GM12892 (cell line): ENCODE data around the gene PFKFB4. TPM values are rescaled to one million over a fixed set of nuclear protein-coding genes. Genes with fewer than 3 reads are reported as not detected.

Experiments used
- DNase-seq: peaks from one replicate; pipeline ENCODE4 v3.0.0; 2011; ENCODE audit not compliant: insufficient read length
- FAIRE-seq: peaks from 2 replicates; lab custom pipeline; 2011; peaks lifted over from hg19 to GRCh38; lab: Jason Lieb, UNC
- POLR2A ChIP-seq: IDR thresholded peaks from 2 replicates; pipeline ENCODE4 v1.6.1; 2011; ENCODE audit warnings: low read depth, low read length, control low read depth
- POLR2AphosphoS5 ChIP-seq: IDR thresholded peaks from 2 replicates; pipeline ENCODE4 v1.6.1; 2011; ENCODE audit warnings: low read depth, low read length, control low read depth
- TAF1 ChIP-seq: IDR thresholded peaks from 2 replicates; pipeline ENCODE4 v1.6.1; 2011; ENCODE audit warnings: low read depth, mild to moderate bottlenecking, control low read depth, low read length, borderline replicate concordance
- polyA plus RNA-seq: library from polyadenylated mRNA; unstranded; fragments of >200 nt; gene quantifications from one replicate; pipeline ENCODE4 v1.2.1, GENCODE V29; 2012; ENCODE audit warnings: missing spikeins, inconsistent platforms; ENCODE audit not compliant: missing spikeins

The PFKFB4 gene
- 62.9 TPM for polyA plus RNA-seq

DNA sequence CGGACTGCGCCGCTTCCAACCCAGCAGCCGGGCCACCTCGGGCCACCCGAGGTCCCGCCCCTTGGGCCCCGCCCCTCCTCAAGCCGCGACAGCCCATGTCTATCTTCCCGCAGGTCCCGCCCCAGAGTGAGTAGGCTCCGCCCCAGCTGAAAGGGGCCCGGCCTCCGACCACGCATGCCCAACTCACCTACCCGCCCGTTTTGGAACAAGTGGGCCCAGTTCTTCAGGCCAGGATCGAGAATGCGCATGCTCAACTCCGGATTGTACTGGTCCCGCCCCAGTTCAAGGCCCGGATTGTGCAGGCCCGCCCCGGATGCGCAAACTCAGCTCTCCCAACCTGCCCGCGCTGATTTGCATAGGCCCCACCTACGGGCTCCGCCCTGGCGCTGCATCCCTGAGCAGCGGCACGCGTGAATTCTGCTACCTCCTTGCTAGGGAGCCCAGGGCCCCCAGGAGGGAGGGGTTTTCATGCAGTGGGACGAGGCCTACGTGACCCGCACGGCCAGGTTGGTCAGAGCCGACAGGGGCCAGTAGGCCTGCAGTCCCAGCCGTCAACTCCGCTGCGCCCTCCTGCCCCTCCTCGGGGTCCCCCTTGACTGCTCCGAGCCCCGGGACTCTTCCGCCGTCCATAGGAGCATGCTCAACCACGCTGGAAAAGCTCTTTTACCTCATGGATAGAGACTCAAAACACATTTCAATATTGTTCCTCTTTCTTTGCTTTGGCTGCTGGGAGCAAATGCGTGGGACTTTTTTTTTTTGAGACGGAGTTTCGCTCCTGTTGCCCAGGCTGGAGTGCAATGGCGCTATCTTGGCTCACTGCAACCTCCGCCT is at the start of gene PFKFB4:
Gene PFKFB4 (minus strand): TSS at position 8 of the 831 bp plus-strand sequence. CDS start 26 bp downstream, outside the sequence.
- peak; percentile 97 for DNase-seq
- FAIRE-seq, result peak; percentile 98
- TF ChIP-seq POLR2A, result peak; percentile 65; the same call in 1 of the 2 replicates
- TF ChIP-seq TAF1, result no peak

DNA sequence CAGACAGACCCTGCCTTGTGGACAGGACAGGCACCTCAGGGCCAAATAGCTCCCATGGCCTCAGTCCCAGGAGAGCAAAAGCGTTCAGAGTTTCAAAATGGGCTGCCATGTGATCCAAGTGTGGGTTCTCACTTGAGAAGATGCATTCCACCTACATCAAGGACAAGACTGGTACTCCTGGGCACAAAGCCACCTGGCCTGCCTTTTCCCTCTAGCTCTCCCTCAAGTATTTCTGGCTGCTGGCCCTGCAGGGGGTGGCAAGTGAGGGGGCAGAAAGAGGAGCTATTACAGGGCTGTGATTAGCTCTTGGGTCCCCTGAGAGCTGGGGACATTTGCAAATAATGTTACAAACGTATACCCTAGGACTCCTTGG is 45.0 kb upstream of the PFKFB4 start:
- no peak for TF ChIP-seq POLR2A
- TF ChIP-seq POLR2AphosphoS5, result no peak
- no peak for TF ChIP-seq TAF1
- no peak for DNase-seq
- FAIRE-seq, result no peak

DNA sequence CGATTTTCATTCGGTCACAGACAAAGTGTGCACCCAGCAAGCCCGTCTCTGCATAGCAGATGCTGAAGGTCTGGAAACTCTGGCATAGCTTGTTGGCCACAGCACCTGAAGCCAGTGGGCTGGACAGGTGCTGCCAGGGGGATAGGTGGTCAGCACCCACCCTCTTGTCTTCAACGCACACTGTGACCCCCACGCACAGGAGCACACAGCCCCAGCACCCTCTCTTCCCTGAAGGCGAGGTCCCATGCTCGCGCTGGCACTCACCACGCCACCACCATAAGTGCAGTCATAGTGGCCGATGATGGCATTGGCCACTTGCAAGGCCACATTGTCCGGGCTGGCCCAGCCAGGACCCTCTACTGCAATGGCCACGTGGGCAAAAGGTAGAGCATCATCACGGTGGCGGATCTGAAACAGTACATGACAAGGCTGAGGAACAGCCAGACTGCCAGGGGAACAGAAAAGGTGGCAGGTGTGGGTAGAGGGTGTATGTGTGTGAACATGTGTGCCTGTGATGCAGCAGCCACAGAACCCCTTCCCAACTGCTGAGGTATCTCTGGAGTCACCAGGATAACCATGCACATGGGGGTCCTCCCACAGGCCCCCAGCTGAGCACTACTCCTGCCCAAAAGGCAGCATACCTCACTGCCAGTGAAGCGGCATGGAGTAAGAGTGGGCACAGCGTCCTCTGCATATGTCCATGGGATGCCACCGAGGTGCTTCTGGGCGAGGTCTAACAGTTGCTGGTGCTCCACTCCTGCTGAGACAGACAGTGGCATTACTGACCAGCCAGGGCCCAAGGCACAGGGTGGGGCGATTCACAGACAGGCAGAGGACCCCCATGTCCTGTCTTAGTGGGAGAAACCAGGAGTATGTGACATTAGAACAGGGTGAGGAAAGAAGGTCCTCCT is 44.4 kb upstream of the PFKFB4 start:
- FAIRE-seq (no peak), DNase-seq (no peak)
- TF ChIP-seq POLR2AphosphoS5 (no peak), TAF1 (no peak), POLR2A (no peak)

DNA sequence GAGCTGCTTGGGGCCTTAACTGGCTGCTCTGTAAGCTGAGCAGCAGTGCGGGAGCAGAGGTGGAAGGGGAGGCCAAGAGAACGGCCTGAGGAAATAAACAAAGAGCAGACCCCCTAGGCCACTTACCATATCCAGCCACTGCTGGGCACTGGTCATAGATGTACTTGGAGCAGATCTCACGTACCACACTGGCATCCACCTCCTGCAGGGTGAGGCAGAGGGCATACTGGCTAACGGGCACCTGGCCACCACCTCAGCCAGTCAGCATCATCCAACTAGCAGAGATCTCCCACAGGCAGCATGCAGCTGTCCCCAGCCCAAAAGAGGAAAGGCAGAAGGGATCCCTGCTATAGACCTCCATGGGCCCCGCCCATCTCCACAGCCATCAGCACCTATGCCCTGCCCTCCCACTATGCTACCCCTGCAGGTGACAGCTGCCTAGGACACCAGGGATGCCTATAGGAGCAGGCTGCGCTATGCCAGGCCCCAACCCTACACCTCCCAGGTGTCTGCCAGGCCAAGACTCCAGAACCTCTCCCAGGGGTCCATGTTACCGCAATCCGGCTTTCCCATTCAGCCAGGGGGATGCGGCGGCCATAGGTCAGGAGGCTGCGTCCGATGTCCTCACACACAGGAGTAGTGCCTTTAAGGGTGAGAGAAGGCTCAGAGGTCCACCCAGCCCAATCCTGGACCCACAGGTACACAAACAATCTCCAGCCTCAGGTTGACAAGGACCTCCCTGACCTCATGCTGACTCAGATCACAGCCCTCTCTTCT is 43.1 kb upstream of the PFKFB4 start:
- TF ChIP-seq TAF1, result no peak
- no peak for TF ChIP-seq POLR2AphosphoS5
- TF ChIP-seq POLR2A, result no peak
- FAIRE-seq (no peak), DNase-seq (no peak)

DNA sequence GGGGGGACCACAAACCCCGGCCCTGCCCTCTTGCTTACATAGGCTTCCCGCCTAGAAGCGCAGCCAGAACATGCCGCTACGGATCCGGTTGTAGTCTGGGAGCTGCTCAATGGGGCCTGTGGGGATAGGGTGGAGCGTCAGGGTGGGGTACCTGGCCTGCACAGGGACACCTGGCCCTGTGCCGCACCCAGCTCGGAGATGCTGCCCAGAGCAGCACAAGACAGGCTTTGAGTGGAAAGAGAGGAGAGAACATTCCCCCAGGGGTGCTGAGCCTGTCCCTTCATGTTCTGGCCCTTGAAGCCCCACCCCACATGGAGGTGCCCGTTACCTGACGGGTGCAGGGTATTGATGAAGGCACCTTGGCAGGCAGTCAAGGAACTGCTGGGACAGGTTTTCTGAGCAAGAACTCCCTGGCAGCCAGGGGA is 42.5 kb upstream of the PFKFB4 start:
- no peak for DNase-seq
- TF ChIP-seq POLR2A, result no peak
- no peak for TF ChIP-seq TAF1
- TF ChIP-seq POLR2AphosphoS5, result no peak

DNA sequence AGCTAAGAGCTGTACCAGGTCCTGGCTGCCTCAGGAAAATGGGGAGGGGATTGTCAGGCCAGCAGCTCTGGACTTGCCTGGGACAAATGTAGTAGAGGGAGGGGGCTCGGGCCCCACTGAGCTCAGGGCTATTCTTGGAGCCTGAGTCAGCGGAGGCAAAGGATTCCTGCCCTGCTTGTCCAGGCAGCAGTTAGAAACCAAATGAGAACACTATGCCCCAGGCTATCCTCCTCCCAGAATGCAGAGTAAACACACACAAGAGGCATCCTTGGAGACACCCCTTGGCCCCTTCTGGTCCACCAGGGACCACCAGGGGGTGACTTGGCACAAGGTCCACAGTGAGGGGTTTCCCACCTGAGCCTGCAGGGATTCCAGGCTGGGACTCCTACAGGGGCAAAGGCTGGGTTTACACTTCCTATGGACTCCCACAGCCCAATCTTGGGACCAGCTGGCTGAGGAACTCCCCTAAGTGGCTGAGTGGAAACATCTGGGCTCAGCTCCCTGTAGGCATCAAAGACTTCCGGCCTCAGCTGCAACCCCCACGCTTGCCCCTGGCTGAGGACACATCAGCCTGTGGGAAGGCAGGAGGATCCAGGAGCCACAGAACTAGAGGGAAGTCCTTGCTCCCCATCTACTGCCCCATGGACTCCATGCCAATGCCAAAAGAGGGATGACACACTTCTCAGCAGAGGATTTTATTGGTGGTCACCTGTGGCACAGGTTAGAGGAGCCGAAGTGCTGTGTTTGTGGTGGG is 41.9 kb upstream of the PFKFB4 start:
- TF ChIP-seq POLR2AphosphoS5 (no peak), POLR2A (no peak), TAF1 (no peak)
- DNase-seq, result no peak
- no peak for FAIRE-seq

More for the DNA sequence above, 42.5 kb upstream of the PFKFB4 start:
- FAIRE-seq, result no peak

DNA sequence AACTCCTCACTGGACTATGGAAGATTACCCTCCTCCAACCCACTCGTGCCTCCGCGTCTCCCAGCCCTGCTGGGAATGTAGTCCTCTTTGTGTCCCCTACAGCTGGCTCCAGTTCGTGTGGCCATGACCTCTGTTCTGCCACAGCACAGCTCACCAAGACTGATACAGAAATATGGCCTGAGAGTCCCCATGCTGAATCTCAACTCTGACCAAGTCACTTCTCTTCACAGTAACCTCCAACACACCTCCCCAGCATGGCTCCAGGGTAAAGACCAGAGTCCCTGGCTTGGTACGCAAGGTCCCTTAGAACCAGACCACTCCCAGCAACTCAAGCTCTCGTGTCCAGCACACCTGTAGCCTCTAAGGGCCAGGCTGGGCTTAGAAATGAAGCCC is 40.8 kb upstream of the PFKFB4 start:
- no peak for TF ChIP-seq POLR2A
- TF ChIP-seq TAF1, result no peak
- no peak for TF ChIP-seq POLR2AphosphoS5
- no peak for DNase-seq
- no peak for FAIRE-seq

DNA sequence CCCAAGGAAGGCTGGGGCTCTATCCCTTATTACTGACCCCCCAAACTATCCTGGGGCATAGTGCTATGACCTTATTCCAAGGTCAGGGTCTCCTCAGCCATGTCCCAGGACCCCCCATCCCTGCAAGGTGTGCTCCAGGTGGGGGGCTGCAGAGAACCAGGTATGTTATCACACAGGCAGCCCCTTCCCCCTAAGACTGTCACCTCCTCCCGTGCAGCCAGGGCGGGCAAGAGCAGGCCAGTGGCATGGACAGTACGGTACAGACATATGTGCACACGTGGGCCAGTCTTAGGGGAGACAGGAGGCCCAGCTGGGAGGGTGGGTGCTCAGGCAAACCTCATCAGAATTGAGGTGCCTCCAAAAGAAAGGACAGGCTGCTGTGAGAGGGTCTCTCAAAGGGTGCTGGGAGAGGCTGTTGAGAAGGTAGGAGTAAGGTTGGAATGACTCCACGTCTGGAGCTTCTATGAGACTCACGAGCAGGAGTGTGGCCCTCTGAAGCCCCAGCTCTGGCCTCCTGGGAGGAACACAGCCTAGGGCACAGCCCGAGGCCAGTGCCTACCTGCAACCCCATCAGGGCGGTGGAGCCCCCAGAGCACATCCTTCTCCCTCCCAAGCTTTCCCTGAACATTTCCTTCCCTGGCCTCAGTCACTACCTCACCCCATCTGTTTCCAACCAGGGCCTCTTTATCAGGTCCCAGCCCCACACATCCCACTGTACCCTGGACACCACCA is 40.2 kb upstream of the PFKFB4 start:
- FAIRE-seq (no peak), DNase-seq (no peak)
- TF ChIP-seq POLR2A (no peak), TAF1 (no peak), POLR2AphosphoS5 (no peak)

DNA sequence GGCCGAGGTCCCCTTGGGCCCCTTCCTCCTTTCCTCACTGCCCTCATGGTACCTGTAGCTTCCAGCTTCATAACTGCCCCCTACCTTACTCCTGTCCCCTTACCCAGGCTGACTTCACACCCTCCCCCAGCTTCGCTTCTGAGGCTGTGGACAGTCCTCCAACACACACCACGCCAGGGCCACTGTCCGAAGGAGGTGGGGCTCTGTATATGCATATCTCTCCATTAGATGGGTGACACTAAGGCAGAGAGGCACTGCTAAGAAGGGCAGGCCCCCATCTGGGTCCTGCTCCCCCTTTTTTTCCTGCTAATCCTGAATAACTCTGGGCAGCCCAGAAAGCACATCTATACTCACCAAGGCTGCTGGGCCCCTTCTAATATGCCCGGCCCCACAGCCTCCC is 39.6 kb upstream of the PFKFB4 start:
- TF ChIP-seq POLR2AphosphoS5 (no peak), TAF1 (no peak), POLR2A (no peak)
- DNase-seq (no peak), FAIRE-seq (no peak)
